ENCODE results near the gene ARFGAP2.

DNA sequence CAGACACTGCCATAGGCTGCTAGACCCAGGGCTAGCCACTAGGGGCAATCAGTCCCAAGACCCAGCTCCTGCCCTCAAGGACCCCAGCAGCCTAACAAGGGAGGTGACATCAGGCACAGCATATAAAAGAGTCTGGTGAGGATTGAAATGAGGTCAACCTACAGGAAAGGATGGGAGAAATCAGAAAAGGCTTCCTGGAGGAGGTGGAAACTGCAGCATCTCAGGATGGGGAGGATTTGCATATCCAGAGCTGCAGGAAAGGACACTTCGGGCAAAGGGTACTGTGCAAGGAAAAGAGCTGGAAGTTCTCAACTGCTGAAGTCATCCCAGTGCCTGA lies 2.9 kb upstream of the ARFGAP2 start:
- TF ChIP-seq CTCF (IDR thresholded peaks at IDR 0.05): peak; percentile 42 to 55 (median 50)
- no peak for TF ChIP-seq POLR2A (IDR thresholded peaks at IDR 0.05)

All from adrenal gland (tissue), 5 donors.